ENCODE measurements around the gene THBS1.

Gene THBS1

GRCh38 chr15:39580485-39581241, at the start of gene THBS1:
Gene THBS1 (plus strand): TSS chr15:39581079. CDS start chr15:39581858, 779 bp downstream.
- intact Hi-C loops (cut with DNase I) = loop anchor here (1.0 to 10.0 kb wide), 4 partner anchors 174 to 876 kb away; no protein-coding TSS in a partner anchor
- DNase-seq = peak in 5 of 10 donors; percentile 17 to 86 (median 83)

- DNase-seq = no peak
- intact Hi-C loops (cut with DNase I) = no loop called here
Observed at GRCh38 chr15:39534996-39535395, 45.9 kb upstream of the THBS1 start.

GRCh38 chr15:39535466-39535865, 45.4 kb upstream of the THBS1 start:
- intact Hi-C loops (cut with DNase I) = no loop called here
- peak in 1 of 10 donors; percentile 55 for DNase-seq

GRCh38 chr15:39538936-39539335, 41.9 kb upstream of the THBS1 start:
- DNase-seq = no peak
- intact Hi-C loops (cut with DNase I) = no loop called here

- no peak for DNase-seq
- intact Hi-C loops (cut with DNase I) = no loop called here
Observed at GRCh38 chr15:39539466-39539865, 41.4 kb upstream of the THBS1 start.

- no peak for DNase-seq
- intact Hi-C loops (cut with DNase I) = no loop called here
Observed at GRCh38 chr15:39539973-39540558, 40.8 kb upstream of the THBS1 start.

GRCh38 chr15:39542385-39543065, 38.4 kb upstream of the THBS1 start:
- DNase-seq = no peak
- intact Hi-C loops (cut with DNase I) = no loop called here

- intact Hi-C loops (cut with DNase I) = no loop called here
Observed at GRCh38 chr15:39543651-39544050, 37.2 kb upstream of the THBS1 start.

GRCh38 chr15:39546842-39547241, 34.0 kb upstream of the THBS1 start:
- intact Hi-C loops (cut with DNase I) = no loop called here
- no peak for DNase-seq

More at GRCh38 chr15:39543651-39544050, 37.2 kb upstream of the THBS1 start:
- no peak for DNase-seq

GRCh38 chr15:39548561-39548960, 32.3 kb upstream of the THBS1 start:
- intact Hi-C loops (cut with DNase I) = no loop called here
- no peak for DNase-seq

- DNase-seq = no peak
- intact Hi-C loops (cut with DNase I) = no loop called here
Observed at GRCh38 chr15:39549912-39550311, 31.0 kb upstream of the THBS1 start.

- intact Hi-C loops (cut with DNase I) = no loop called here
- no peak for DNase-seq
Observed at GRCh38 chr15:39551476-39551875, 29.4 kb upstream of the THBS1 start.

GRCh38 chr15:39552556-39552955, 28.3 kb upstream of the THBS1 start:
- intact Hi-C loops (cut with DNase I) = no loop called here
- no peak for DNase-seq

GRCh38 chr15:39553947-39554693, 26.8 kb upstream of the THBS1 start:
- intact Hi-C loops (cut with DNase I) = no loop called here
- DNase-seq = no peak

GRCh38 chr15:39554746-39555387, 26.0 kb upstream of the THBS1 start:
- DNase-seq = no peak
- intact Hi-C loops (cut with DNase I) = no loop called here

- no peak for DNase-seq
- intact Hi-C loops (cut with DNase I) = no loop called here
Observed at GRCh38 chr15:39555885-39556284, 25.0 kb upstream of the THBS1 start.

GRCh38 chr15:39556461-39556860, 24.4 kb upstream of the THBS1 start:
- no peak for DNase-seq
- intact Hi-C loops (cut with DNase I) = no loop called here

- DNase-seq = no peak
- intact Hi-C loops (cut with DNase I) = no loop called here
Observed at GRCh38 chr15:39558421-39558820, 22.5 kb upstream of the THBS1 start.

GRCh38 chr15:39564972-39565665, 15.8 kb upstream of the THBS1 start:
- intact Hi-C loops (cut with DNase I) = no loop called here
- no peak for DNase-seq

- intact Hi-C loops (cut with DNase I) = no loop called here
- DNase-seq = no peak
Observed at GRCh38 chr15:39565851-39566250, 15.0 kb upstream of the THBS1 start.

All from posterior cingulate gyrus (tissue), 11 donors.